Right forelimb (tissue), 1 donor: ENCODE data around the gene USP13.
"Not testable (repeated sequence)": the region's sequence is repeated elsewhere in the genome, so short reads cannot be mapped to it uniquely, and the experiment has no call there.

Experiments used
- DNase-seq: peaks from one replicate; pipeline ENCODE4 v3.0.0-alpha.2; 2018

Gene USP13

DNA sequence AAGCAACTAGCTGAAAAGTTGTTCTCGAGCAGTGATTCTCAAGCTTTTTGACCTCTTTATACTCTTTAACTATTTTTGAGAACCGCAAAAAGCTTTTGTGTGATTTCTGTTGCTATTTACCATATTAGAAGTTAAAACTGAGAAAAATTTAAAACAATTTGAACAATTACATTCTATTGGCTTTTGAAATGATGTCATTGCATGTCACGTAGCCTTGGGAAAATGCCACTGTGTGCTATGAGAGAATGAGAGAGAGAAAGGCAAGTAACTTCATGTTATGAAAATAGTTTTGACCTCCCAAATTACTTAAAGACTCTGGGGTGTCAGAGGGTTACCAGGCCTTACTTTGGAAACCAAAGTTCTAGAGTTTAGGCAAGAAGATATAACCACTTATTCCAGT lies 8.0 kb downstream of the USP13 start:
- no peak for DNase-seq

DNA sequence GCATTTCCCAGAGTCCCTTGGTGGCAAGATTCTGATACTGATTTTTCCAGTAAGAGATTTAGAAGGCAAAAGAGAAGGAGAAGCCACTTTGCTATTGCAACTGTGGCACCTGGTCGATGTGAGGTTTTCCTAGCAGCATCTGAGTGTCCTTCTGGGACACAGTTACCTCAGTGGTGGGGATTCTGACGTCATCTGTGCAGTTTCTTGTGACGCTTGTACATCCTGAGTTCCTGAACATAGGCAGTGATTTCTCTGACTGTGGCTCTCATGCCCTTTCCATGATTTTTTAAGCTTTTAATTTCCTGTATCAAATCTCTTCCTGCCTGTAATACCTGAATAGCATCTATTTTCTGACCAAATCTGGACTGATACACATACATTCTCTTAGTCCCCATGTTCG lies 8.9 kb downstream of the USP13 start:
- no peak for DNase-seq

DNA sequence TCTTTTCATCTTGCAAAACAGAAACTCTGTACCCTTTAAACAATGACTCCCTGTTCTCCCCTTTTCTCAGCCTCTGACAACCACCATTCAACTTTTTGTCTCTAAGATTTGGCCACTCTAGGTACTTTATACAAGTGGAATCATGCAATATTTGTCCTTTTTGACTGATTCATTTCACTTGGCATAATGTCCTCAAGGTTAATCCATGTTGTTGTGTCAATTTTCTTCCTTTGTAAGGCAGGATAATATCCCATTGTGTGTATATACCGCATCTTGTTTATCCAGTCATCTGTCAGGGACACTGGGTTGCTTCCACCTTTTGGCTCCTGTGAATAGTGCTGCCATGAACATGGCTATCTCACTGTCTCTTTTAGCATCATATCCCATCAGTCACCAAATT lies 10.3 kb downstream of the USP13 start:
- DNase-seq: no peak

DNA sequence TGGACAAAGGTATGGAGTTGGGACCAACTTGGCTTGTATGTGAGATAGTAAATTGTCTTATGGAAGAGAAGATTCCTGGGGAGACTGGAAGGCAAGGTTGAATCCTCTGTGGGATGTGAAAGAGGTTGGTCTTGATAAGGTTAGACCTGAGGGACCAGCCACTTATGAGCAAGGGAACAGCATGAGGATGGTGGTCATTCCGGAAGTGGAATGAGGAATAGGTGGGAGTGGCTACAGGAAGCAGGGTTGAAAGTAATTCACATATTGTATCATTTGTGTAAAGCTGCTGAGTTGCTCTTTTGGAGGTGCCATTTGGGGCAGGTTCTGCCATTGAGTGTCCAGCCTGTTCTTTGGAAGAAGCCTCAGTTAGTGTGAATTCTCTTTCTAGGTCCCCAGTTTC lies 13.2 kb downstream of the USP13 start:
- no peak for DNase-seq

GRCh38 chr3:179666436-179667035 lies 13.7 kb downstream of the USP13 start:
- peak; percentile 54 for DNase-seq

- no peak for DNase-seq
These were observed 15.6 kb downstream of the USP13 start for GRCh38 chr3:179668429-179668828.

- DNase-seq: no peak
These were observed 17.5 kb downstream of the USP13 start for GRCh38 chr3:179670311-179670710.

GRCh38 chr3:179671309-179671708 lies 18.5 kb downstream of the USP13 start:
- no peak for DNase-seq

- DNase-seq: no peak
These were observed 19.0 kb downstream of the USP13 start for GRCh38 chr3:179671747-179672242.

DNA sequence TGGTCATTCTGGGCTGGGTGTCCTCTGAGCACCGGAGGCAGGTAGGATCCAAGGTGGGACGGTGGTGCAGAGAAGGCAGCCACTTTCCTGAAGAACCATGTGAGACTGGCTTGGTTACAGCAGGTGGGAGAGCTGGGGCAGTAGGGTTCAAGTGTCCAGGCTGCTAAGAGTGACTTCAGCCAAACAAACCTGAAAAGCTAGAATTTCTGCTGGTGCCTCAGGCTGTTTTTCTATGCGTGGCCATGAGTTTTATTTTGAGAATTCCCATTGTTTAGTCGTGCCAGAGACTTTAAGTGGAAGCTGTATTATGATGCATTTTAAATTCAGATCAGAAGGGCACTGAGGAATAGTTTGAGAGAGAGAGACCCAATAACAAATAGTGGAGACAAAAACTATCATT lies 20.1 kb downstream of the USP13 start:
- no peak for DNase-seq

DNA sequence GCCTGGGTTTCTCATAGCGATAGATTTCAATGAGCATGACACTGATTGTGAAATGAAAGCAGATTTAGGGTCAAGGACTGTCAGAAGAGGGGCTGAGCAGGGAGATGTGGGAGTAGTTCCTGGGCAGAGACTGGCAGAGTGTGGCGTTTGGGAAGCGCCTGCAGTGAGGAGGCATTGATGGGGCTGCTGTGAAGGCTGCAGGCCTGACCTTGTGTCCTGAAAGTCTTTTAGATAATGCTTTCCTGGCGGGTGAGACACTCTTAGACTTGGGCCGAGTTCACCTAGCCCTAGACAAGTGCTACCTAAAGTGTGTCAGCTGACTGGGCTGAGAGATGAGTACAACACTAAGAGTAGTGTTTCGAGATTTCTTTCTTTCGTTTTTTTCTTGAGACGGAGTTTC lies 20.7 kb downstream of the USP13 start:
- no peak for DNase-seq

GRCh38 chr3:179676081-179676480 lies 23.2 kb downstream of the USP13 start:
- DNase-seq: no peak

GRCh38 chr3:179677884-179678283 lies 25.0 kb downstream of the USP13 start:
- DNase-seq: no peak

DNA sequence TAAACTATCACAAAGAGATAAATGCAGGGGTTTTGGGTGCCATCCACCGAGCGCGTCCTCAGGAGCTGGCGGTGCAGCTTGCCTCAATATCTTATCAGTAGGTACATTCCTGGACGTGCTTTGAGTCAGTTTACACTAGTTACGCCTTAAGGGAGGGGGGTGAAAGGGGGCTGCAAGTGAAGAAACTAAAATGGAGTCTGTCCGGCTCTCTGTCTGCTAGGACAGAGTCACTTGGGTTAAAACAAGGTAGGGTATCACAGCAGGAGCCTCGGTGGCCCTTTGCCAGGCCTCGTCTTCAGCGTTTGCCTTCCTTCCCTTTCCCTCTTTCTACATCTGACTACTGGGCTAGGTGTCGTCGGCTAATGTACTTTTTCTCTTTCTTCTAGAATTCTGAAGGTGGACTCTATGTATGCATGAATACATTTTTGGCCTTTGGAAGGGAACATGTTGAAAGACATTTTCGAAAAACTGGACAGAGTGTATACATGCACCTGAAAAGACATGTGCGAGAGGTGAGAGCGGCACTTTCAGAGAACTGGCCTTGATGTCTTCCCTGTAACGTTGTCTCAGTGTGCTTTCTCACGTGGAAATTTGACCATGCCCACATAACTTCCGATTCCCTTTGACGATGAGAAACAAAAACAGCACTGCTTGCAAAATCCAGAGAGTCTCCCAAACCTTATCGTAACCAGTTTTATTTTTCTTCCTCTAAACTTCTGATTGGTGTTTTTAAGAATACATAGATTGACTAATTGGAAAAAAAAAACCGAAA lies 28.8 kb downstream of the USP13 start:
- no peak for DNase-seq

DNA sequence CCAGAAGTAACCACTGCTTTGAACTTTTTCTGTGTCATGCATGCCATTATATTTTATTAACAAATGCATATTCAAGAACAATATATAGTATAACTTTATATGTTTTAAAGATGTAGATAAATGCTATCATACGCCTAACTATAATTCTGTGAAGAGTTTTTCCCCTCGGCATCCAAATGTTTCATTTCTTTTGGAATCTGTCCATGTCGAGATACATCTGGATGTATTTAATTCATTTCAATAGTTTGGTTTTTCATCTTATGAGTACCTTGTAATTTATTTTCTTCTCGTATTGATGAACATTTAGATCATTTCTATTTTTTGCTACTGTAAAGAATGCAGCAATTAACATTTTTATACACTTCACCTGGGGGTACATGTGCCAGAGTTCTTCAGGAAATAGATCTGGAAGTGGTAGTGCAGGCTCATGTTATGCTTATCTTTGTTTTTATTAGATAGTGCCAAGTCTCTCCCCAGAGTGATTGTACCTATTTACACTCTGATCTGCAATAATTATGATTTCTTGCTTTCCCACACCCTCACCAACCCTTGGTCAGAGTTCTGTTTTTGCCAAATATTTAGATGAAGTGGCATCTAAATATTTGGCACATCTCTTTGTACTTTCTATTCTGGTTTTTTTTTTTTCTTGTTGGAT lies 29.7 kb downstream of the USP13 start:
- DNase-seq: no peak

GRCh38 chr3:179683286-179683685 lies 30.4 kb downstream of the USP13 start:
- DNase-seq: not testable (repeated sequence)

DNA sequence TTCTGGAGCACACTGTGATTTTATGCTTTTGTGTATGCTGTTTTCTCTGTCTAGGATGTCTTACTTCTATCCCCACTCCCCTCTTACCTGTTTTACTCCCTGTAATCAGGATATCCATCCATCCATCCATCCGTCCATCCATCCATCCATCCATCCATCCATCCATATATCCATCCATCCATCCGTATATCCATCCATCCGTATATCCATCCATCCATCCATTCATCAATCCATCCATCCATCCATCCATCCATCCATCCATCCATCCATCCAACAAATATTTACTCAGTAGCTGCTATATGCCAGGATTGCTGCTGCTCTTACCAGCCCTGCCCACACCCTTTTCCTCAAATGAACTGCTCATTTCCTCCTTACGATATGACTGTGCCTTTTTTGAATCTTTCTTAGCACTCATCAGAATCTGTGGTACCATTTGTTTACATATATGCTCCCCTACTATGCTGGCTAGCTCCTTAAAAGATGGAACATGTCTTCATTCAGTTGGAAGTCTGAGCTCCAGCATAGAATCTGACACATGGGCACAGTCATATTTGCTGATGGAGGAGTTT lies 35.2 kb downstream of the USP13 start:
- DNase-seq: no peak

GRCh38 chr3:179688850-179689249 lies 36.0 kb downstream of the USP13 start:
- DNase-seq: no peak

- no peak for DNase-seq
These were observed 41.9 kb downstream of the USP13 start for GRCh38 chr3:179694731-179695130.

- no peak for DNase-seq
These were observed 43.0 kb downstream of the USP13 start for GRCh38 chr3:179695672-179696313.

GRCh38 chr3:179697736-179698332 lies 45.0 kb downstream of the USP13 start:
- DNase-seq: no peak

DNA sequence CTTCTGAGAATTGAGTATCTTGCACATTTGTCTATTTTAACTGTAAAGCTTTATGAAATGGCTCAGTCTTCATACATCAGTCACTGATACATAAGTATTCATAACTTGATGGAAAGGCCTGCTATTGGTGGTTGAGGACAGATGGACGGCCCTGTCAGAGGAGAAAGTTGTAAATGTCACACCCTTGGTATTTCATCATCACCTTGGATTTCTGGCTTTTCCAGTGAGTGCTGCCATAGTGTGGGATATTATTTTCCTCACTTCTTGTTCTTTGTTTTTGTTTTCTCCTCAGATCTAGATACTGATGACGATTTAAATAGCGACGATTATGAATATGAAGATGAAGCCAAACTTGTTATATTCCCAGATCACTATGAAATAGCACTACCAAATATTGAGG lies 47.9 kb downstream of the USP13 start:
- no peak for DNase-seq
